ENCODE results near the gene PSMG3.
A peak's percentile ranks its signal among the peaks of the same experiment; 100 is the strongest.
"Not testable (repeated sequence)": the region's sequence is repeated elsewhere in the genome, so short reads cannot be mapped to it uniquely, and the experiment has no call there.

The PSMG3 gene

GRCh38 chr7:1596181-1597043, 26.6 kb upstream of the PSMG3 start:
- DNase-seq, result no peak

GRCh38 chr7:1595636-1596035, 25.8 kb upstream of the PSMG3 start:
- no peak for DNase-seq

GRCh38 chr7:1595027-1595426, 25.2 kb upstream of the PSMG3 start:
- no peak for DNase-seq

- no peak for DNase-seq
These were observed 24.1 kb upstream of the PSMG3 start for GRCh38 chr7:1593904-1594421.

- DNase-seq, result no peak
These were observed 23.4 kb upstream of the PSMG3 start for GRCh38 chr7:1593091-1593866.

- DNase-seq, result no peak
These were observed 22.6 kb upstream of the PSMG3 start for GRCh38 chr7:1592299-1592871.

- peak; percentile 52 for DNase-seq
These were observed 22.0 kb upstream of the PSMG3 start for GRCh38 chr7:1591876-1592275.

- no peak for DNase-seq
These were observed 21.6 kb upstream of the PSMG3 start for GRCh38 chr7:1591396-1591795.

- DNase-seq, result no peak
These were observed 21.1 kb upstream of the PSMG3 start for GRCh38 chr7:1590887-1591286.

GRCh38 chr7:1590476-1590875, 20.6 kb upstream of the PSMG3 start:
- no peak for DNase-seq

GRCh38 chr7:1588978-1589377, 19.1 kb upstream of the PSMG3 start:
- no peak for DNase-seq

GRCh38 chr7:1587738-1588137, 17.9 kb upstream of the PSMG3 start:
- no peak for DNase-seq

- DNase-seq, result no peak
These were observed 17.2 kb upstream of the PSMG3 start for GRCh38 chr7:1586827-1587705.

- peak; percentile 66 for DNase-seq
These were observed 16.4 kb upstream of the PSMG3 start for GRCh38 chr7:1586126-1586826.

- no peak for DNase-seq
These were observed 15.5 kb upstream of the PSMG3 start for GRCh38 chr7:1585142-1585981.

- no peak for DNase-seq
These were observed 14.9 kb upstream of the PSMG3 start for GRCh38 chr7:1584700-1585099.

GRCh38 chr7:1583241-1583930, 13.6 kb upstream of the PSMG3 start:
- DNase-seq, result not testable (repeated sequence)

- DNase-seq, result no peak
These were observed 10.7 kb upstream of the PSMG3 start for GRCh38 chr7:1580422-1581030.
